ENCODE results near the gene MLST8. TPM values are rescaled to one million over a fixed set of nuclear protein-coding genes. Genes with fewer than 3 reads are reported as not detected.

Gene MLST8
- polyA plus RNA-seq, 1 donor (not counting 4 experiments of a cell fraction or from before 2014, with no cell fraction given), result 35.7 TPM

GRCh38 chr16:2243781-2244180, 38.5 kb downstream of the MLST8 start:
- Histone ChIP-seq H3K9me3 (ENCODE audit: control insufficient read depth, low read depth, low read length) (no peaks in the 10 kb centered on the region), H3K36me3 (ENCODE audit: control insufficient read depth in 2 of 2, extremely low read depth in 1 of 2, insufficient read depth in 2 of 2, low read length in 2 of 2) (peaks cover 21 to 27% of the 10 kb centered on the region in 2 experiments), H3K4me1 (ENCODE audit: control insufficient read depth, extremely low read depth, insufficient read depth, low read length) (peaks cover 3% of the 10 kb centered on the region), H3K27ac (ENCODE audit: control insufficient read depth, insufficient read depth, low read length) (no peak overlapping the region), H3K9ac (ENCODE audit: control insufficient read depth, extremely low read depth, insufficient read depth, low read length) (no peak overlapping the region), H2AFZ (ENCODE audit: control insufficient read depth, low read length) (no peak overlapping the region), H4K20me1 (ENCODE audit: control insufficient read depth, extremely low read depth, insufficient read depth, low read length) (no peaks in the 10 kb centered on the region), H3K4me2 (ENCODE audit: control insufficient read depth, extremely low read depth, insufficient read depth, low read depth, low read length) (no peak overlapping the region), H3K4me3 (ENCODE audit: control insufficient read depth in 2 of 3, extremely low read depth in 1 of 3, insufficient read depth in 2 of 3, low read depth in 1 of 3, low read length in 3 of 3) (no peak overlapping the region), H3K9me1 (ENCODE audit: control insufficient read depth, extremely low read depth, insufficient read depth, low read length) (no peaks in the 10 kb centered on the region), H3K27me3 (ENCODE audit: control insufficient read depth, extremely low read depth, insufficient read depth, low read length) (no peaks in the 10 kb centered on the region), H3K79me2 (ENCODE audit: control insufficient read depth, insufficient read depth, low read length) (peaks cover 4% of the 10 kb centered on the region)
- no peak for TF ChIP-seq CTCF (optimal IDR thresholded peaks at IDR 0.05 in 1 of 3, IDR thresholded peaks at IDR 0.05 in 1 of 3, conservative IDR thresholded peaks at IDR 0.05 in 1 of 3; ENCODE audit: extremely low read depth in 1 of 3, insufficient read depth in 2 of 3, low read length in 3 of 3)
- no peak for TF ChIP-seq EZH2 (IDR thresholded peaks at IDR 0.05; ENCODE audit: low read length)
- no peak for DNase-seq (ENCODE audit: low read depth, low spot score)
- dilution Hi-C loops (cut with MboI; ENCODE audit: extremely low pct_ligation_motif_present, low sequenced_read_pairs), result no loop called here
- FAIRE-seq, result no peak

- Histone ChIP-seq H3K9me1 (ENCODE audit: control insufficient read depth, extremely low read depth, insufficient read depth, low read length) (no peaks in the 10 kb centered on the region), H3K4me2 (ENCODE audit: control insufficient read depth, extremely low read depth, insufficient read depth, low read depth, low read length) (no peak overlapping the region), H3K4me1 (ENCODE audit: control insufficient read depth, extremely low read depth, insufficient read depth, low read length) (peaks cover 3% of the 10 kb centered on the region), H4K20me1 (ENCODE audit: control insufficient read depth, extremely low read depth, insufficient read depth, low read length) (no peaks in the 10 kb centered on the region), H3K9me3 (ENCODE audit: control insufficient read depth, low read depth, low read length) (no peaks in the 10 kb centered on the region), H3K36me3 (ENCODE audit: control insufficient read depth in 2 of 2, extremely low read depth in 1 of 2, insufficient read depth in 2 of 2, low read length in 2 of 2) (peaks cover 21 to 27% of the 10 kb centered on the region in 2 experiments), H3K27ac (ENCODE audit: control insufficient read depth, insufficient read depth, low read length) (no peak overlapping the region), H3K79me2 (ENCODE audit: control insufficient read depth, insufficient read depth, low read length) (peaks cover 7% of the 10 kb centered on the region), H3K9ac (ENCODE audit: control insufficient read depth, extremely low read depth, insufficient read depth, low read length) (no peak overlapping the region), H2AFZ (ENCODE audit: control insufficient read depth, low read length) (no peak overlapping the region), H3K4me3 (ENCODE audit: control insufficient read depth in 2 of 3, extremely low read depth in 1 of 3, insufficient read depth in 2 of 3, low read depth in 1 of 3, low read length in 3 of 3) (no peak overlapping the region), H3K27me3 (ENCODE audit: control insufficient read depth, extremely low read depth, insufficient read depth, low read length) (no peaks in the 10 kb centered on the region)
- DNase-seq (ENCODE audit: low read depth, low spot score) (no peak), FAIRE-seq (no peak)
- TF ChIP-seq EZH2 (IDR thresholded peaks at IDR 0.05; ENCODE audit: low read length) (no peak), CTCF (optimal IDR thresholded peaks at IDR 0.05 in 1 of 3, IDR thresholded peaks at IDR 0.05 in 1 of 3, conservative IDR thresholded peaks at IDR 0.05 in 1 of 3; ENCODE audit: extremely low read depth in 1 of 3, insufficient read depth in 2 of 3, low read length in 3 of 3) (no peak)
- dilution Hi-C loops (cut with MboI; ENCODE audit: extremely low pct_ligation_motif_present, low sequenced_read_pairs), result no loop called here
These were observed 39.0 kb downstream of the MLST8 start for GRCh38 chr16:2244301-2244700.

All from keratinocyte (primary cell).